HepG2 (cell line): ENCODE data around the gene SYNGR2. TPM values are rescaled to one million over a fixed set of nuclear protein-coding genes. Genes with fewer than 3 reads are reported as not detected.

Source experiments
- ADNP ChIP-seq: sonication (generic); formaldehyde crosslinking; IDR thresholded peaks from 2 replicates; pipeline ENCODE4 v1.4.0; 2020; ENCODE audit warnings: missing genetic modification reagents
- HDAC6 ChIP-seq: fragments of 200-600 bp; sonication (generic); IDR thresholded peaks from 2 replicates; pipeline ENCODE4 v1.7.0; 2017; ENCODE audit warnings: mild to moderate bottlenecking, antibody characterized with exemption, low read length, low read depth
- KDM1A ChIP-seq: IDR thresholded peaks from 2 replicates; pipeline ENCODE4 v1.6.1; 2016; ENCODE audit warnings: missing compliant biosample characterization
- MAFF ChIP-seq: IDR thresholded peaks from 2 replicates; pipeline ENCODE4 v1.6.1; 2011; ENCODE audit warnings: low read depth, low read length, improper control_type of control experiment
- MBNL3 ChIP-seq: fragments of 250-450 bp; sonication (Bioruptor Pico); conservative IDR thresholded peaks from 2 replicates; pipeline ENCODE4 v1.8.0; 2022; ENCODE audit warnings: mild to moderate bottlenecking, inconsistent platforms
- RFX1 ChIP-seq: fragments of 450-650 bp; IDR thresholded peaks from 2 replicates; pipeline ENCODE4 v1.6.1; 2017
- RFX5 ChIP-seq: IDR thresholded peaks from 2 replicates; pipeline ENCODE4 v1.6.1; 2011; ENCODE audit warnings: low read depth, low read length, improper control_type of control experiment
- SALL1 ChIP-seq: sonication (generic); formaldehyde crosslinking; IDR thresholded peaks from 2 replicates; pipeline ENCODE4 v1.8.0; 2022; ENCODE audit warnings: mild to moderate bottlenecking, missing genetic modification reagents
- SAP130 ChIP-seq: IDR thresholded peaks from 2 replicates; pipeline ENCODE4 v1.6.1; 2016; ENCODE audit warnings: low read depth
- TCF12 ChIP-seq, 2 experiments: fragments of 450-650 bp in 1 of 2; sonication (generic) in 1 of 2; formaldehyde crosslinking in 1 of 2; IDR thresholded peaks; 2 replicates each; pipeline versions ENCODE4 v1.6.1 to v1.8.0; 2017 to 2022; ENCODE audit warnings: antibody characterized with exemption in 1 of 2, mild to moderate bottlenecking in 1 of 2, missing genetic modification reagents in 1 of 2, moderate library complexity in 1 of 2
- TOE1 ChIP-seq: sonication (generic); formaldehyde crosslinking; IDR thresholded peaks from 2 replicates; pipeline ENCODE4 v1.4.0; 2020; ENCODE audit warnings: mild to moderate bottlenecking, missing genetic modification reagents
- TRIM24 ChIP-seq: sonication (generic); formaldehyde crosslinking; IDR thresholded peaks from 2 replicates; pipeline ENCODE4 v1.8.0; 2022; ENCODE audit warnings: mild to moderate bottlenecking, missing genetic modification reagents
- YEATS4 ChIP-seq: sonication (generic); formaldehyde crosslinking; IDR thresholded peaks from 2 replicates; pipeline ENCODE4 v1.4.0; 2020; ENCODE audit warnings: missing genetic modification reagents, borderline replicate concordance
- ZFP36L1 ChIP-seq: sonication (generic); formaldehyde crosslinking; IDR thresholded peaks from 2 replicates; pipeline ENCODE4 v1.8.0; 2022; ENCODE audit warnings: mild to moderate bottlenecking, missing genetic modification reagents, moderate library complexity
- ZNF17 ChIP-seq: sonication (generic); formaldehyde crosslinking; IDR thresholded peaks from 2 replicates; pipeline ENCODE4 v1.5.0; 2020; ENCODE audit warnings: mild to moderate bottlenecking, missing genetic modification reagents
- ZNF292 ChIP-seq: sonication (generic); formaldehyde crosslinking; IDR thresholded peaks from 2 replicates; pipeline ENCODE4 v1.8.1; 2022; ENCODE audit warnings: mild to moderate bottlenecking, low read depth, missing genetic modification reagents, borderline replicate concordance
- ZNF296 ChIP-seq: sonication (generic); formaldehyde crosslinking; conservative IDR thresholded peaks from 2 replicates; pipeline ENCODE4 v1.5.0; 2020; ENCODE audit warnings: mild to moderate bottlenecking, missing genetic modification reagents
- ZNF326 ChIP-seq: sonication (generic); formaldehyde crosslinking; IDR thresholded peaks from 2 replicates; pipeline ENCODE4 v1.4.0; 2020; ENCODE audit warnings: missing genetic modification reagents, borderline replicate concordance
- ZNF343 ChIP-seq: sonication (generic); formaldehyde crosslinking; IDR thresholded peaks from 2 replicates; pipeline ENCODE4 v1.4.0; 2020; ENCODE audit warnings: mild to moderate bottlenecking, missing genetic modification reagents
- ZNF558 ChIP-seq: sonication (generic); formaldehyde crosslinking; IDR thresholded peaks from 2 replicates; pipeline ENCODE4 v1.9.0; 2022; ENCODE audit warnings: mild to moderate bottlenecking, missing genetic modification reagents, borderline replicate concordance
- ZNF652 ChIP-seq: IDR thresholded peaks from 2 replicates; pipeline ENCODE4 v1.6.1; 2016; ENCODE audit warnings: low read depth, borderline replicate concordance
- ZNF749 ChIP-seq: sonication (generic); formaldehyde crosslinking; IDR thresholded peaks from 2 replicates; pipeline ENCODE4 v1.8.0; 2022; ENCODE audit warnings: mild to moderate bottlenecking, missing genetic modification reagents, moderate library complexity, borderline replicate concordance
- ZNF878 ChIP-seq: sonication (generic); formaldehyde crosslinking; IDR thresholded peaks from 2 replicates; pipeline ENCODE4 v1.8.1; 2023; ENCODE audit warnings: mild to moderate bottlenecking, missing genetic modification reagents, moderate library complexity
- polyA plus RNA-seq, 8 experiments: library from polyadenylated mRNA; depleted of rRNA in 3 of 8; stranded (reverse) in 7 of 8; unstranded in 1 of 8; fragments of >200 nt; fragmentation: Illumina TruSeq in 4 of 8; extraction: Trizol in 4 of 8; gene quantifications; 2 replicates each; pipeline versions ENCODE4 v1.2.1 to v1.2.3, GENCODE V29; 2011 to 2016; ENCODE audit warnings: low read depth in 4 of 8, missing spikeins in 1 of 8, mixed read lengths in 1 of 8; ENCODE audit not compliant: insufficient read depth in 1 of 8
- total RNA-seq, 5 experiments: library from RNA; depleted of rRNA; stranded (reverse); fragments of >200 nt; fragmentation: Illumina TruSeq; extraction: Trizol; gene quantifications; 2 replicates each; pipeline ENCODE4 v1.2.3, GENCODE V29; 2016; ENCODE audit warnings: low read depth in 1 of 5
- TF ChIP-seq, protein P1 (sequence below): sonication (generic); formaldehyde crosslinking; IDR thresholded peaks from 2 replicates; pipeline ENCODE4 v1.8.0; 2022; ENCODE audit warnings: mild to moderate bottlenecking, missing genetic modification reagents, moderate library complexity
- TF ChIP-seq, protein P2 (sequence below): sonication (generic); formaldehyde crosslinking; conservative IDR thresholded peaks from 2 replicates; pipeline ENCODE4 v1.4.0; 2020; ENCODE audit warnings: missing genetic modification reagents
- TF ChIP-seq, protein P3 (sequence below): sonication (generic); formaldehyde crosslinking; IDR thresholded peaks from 2 replicates; pipeline ENCODE4 v1.4.0; 2020; ENCODE audit warnings: missing genetic modification reagents
- TF ChIP-seq, protein P4 (sequence below): sonication (generic); formaldehyde crosslinking; IDR thresholded peaks from 2 replicates; pipeline ENCODE4 v1.5.1; 2020; ENCODE audit warnings: mild to moderate bottlenecking, moderate library complexity, missing genetic modification reagents
- TF ChIP-seq, protein P5 (sequence below): sonication (generic); formaldehyde crosslinking; IDR thresholded peaks from 2 replicates; pipeline ENCODE4 v1.4.0; 2020; ENCODE audit warnings: missing genetic modification reagents

Gene SYNGR2
- total and polyA plus RNA-seq, 2 of the 13 experiments (the other 11 are each of a cell fraction or from before 2014, with no cell fraction given): 46.7 to 170 TPM

DNA sequence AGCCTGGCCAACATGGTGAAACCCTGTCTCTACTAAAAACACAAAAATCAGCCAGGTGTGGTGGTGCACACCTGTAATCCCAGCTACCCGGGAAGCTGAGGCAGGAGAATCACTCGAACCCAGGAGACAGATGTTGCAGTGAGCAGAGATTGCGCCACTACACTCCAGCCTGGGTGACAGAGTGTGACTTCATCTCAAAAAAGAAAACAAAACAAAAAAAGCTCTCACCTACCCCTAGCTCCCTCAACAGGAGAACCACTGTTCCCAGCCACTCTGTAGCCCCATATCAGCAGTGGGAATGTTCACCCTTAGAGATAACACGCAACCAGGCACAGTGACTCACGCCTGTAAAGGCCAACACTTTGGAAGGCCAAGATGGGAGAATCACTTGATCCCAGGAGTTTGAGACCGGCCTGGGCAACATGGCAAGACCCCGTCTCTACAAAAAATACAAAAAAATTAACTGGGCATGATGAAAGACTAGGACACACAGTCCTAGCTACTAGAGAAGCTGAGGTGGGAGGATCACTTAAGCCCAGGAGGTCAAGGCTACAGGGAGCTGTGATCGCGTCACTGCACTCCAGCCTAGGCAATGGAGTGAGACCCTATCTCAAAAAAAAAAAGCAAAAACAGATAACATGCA, 32.4 kb upstream of the SYNGR2 start (continued):
- TF ChIP-seq ZNF652 (CRISPR knock-in tag): no peak
- TF ChIP-seq ZNF343 (CRISPR knock-in tag): no peak
- no peak for TF ChIP-seq TCF12 (IDR thresholded peaks at IDR 0.05)
- TF ChIP-seq TCF12 (CRISPR knock-in tag; IDR thresholded peaks at IDR 0.05): no peak
- TF ChIP-seq ZFP36L1: peak; percentile 21; the same call in 1 of the 2 replicates
- TF ChIP-seq ZNF878 (CRISPR knock-in tag): no peak
- peak; percentile 42 for TF ChIP-seq SAP130 (CRISPR knock-in tag)
- no peak for TF ChIP-seq ZNF749 (CRISPR knock-in tag)
- no peak for TF ChIP-seq MAFF
- no peak for TF ChIP-seq ZNF296 (CRISPR knock-in tag)
- TF ChIP-seq YEATS4 (CRISPR knock-in tag): no peak
- TF ChIP-seq MBNL3 (CRISPR knock-in tag): no peak
- TF ChIP-seq, protein P1, sequence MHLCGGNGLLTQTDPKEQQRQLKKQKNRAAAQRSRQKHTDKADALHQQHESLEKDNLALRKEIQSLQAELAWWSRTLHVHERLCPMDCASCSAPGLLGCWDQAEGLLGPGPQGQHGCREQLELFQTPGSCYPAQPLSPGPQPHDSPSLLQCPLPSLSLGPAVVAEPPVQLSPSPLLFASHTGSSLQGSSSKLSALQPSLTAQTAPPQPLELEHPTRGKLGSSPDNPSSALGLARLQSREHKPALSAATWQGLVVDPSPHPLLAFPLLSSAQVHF: no peak
- TF ChIP-seq TOE1 (CRISPR knock-in tag): no peak
- TF ChIP-seq ADNP (CRISPR knock-in tag): no peak
- TF ChIP-seq KDM1A: peak; percentile 63; the same call in 1 of the 2 replicates
- TF ChIP-seq, protein P2, sequence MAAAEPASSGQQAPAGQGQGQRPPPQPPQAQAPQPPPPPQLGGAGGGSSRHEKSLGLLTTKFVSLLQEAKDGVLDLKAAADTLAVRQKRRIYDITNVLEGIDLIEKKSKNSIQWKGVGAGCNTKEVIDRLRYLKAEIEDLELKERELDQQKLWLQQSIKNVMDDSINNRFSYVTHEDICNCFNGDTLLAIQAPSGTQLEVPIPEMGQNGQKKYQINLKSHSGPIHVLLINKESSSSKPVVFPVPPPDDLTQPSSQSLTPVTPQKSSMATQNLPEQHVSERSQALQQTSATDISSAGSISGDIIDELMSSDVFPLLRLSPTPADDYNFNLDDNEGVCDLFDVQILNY (CRISPR knock-in tag): no peak
- TF ChIP-seq RFX1: no peak
- TF ChIP-seq ZNF17 (CRISPR knock-in tag): no peak
- TF ChIP-seq HDAC6: no peak
- TF ChIP-seq RFX5: no peak
- TF ChIP-seq SALL1 (CRISPR knock-in tag): no peak
- TF ChIP-seq, protein P3, sequence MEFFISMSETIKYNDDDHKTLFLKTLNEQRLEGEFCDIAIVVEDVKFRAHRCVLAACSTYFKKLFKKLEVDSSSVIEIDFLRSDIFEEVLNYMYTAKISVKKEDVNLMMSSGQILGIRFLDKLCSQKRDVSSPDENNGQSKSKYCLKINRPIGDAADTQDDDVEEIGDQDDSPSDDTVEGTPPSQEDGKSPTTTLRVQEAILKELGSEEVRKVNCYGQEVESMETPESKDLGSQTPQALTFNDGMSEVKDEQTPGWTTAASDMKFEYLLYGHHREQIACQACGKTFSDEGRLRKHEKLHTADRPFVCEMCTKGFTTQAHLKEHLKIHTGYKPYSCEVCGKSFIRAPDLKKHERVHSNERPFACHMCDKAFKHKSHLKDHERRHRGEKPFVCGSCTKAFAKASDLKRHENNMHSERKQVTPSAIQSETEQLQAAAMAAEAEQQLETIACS (CRISPR knock-in tag): no peak
- no peak for TF ChIP-seq ZNF326 (CRISPR knock-in tag)
- no peak for TF ChIP-seq ZNF558 (CRISPR knock-in tag)
- no peak for TF ChIP-seq ZNF292 (CRISPR knock-in tag)
- TF ChIP-seq, protein P4, sequence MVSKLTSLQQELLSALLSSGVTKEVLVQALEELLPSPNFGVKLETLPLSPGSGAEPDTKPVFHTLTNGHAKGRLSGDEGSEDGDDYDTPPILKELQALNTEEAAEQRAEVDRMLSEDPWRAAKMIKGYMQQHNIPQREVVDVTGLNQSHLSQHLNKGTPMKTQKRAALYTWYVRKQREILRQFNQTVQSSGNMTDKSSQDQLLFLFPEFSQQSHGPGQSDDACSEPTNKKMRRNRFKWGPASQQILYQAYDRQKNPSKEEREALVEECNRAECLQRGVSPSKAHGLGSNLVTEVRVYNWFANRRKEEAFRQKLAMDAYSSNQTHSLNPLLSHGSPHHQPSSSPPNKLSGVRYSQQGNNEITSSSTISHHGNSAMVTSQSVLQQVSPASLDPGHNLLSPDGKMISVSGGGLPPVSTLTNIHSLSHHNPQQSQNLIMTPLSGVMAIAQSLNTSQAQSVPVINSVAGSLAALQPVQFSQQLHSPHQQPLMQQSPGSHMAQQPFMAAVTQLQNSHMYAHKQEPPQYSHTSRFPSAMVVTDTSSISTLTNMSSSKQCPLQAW (CRISPR knock-in tag): no peak
- no peak for TF ChIP-seq TRIM24
- TF ChIP-seq, protein P5, sequence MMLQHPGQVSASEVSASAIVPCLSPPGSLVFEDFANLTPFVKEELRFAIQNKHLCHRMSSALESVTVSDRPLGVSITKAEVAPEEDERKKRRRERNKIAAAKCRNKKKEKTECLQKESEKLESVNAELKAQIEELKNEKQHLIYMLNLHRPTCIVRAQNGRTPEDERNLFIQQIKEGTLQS (CRISPR knock-in tag): no peak
